Measurements from ENCODE around the gene CABP2. TPM values are rescaled to one million over a fixed set of nuclear protein-coding genes. Genes with fewer than 3 reads are reported as not detected.
"Not testable (repeated sequence)": the region's sequence is repeated elsewhere in the genome, so short reads cannot be mapped to it uniquely, and the experiment has no call there.

The CABP2 gene
- total RNA-seq, 2 experiments from 2014 or later = not detected

GRCh38 chr11:67514116-67514515 lies 9.1 kb downstream of the CABP2 start:
- peaks cover 19% of the 10 kb centered on the region for H3K27me3 Mint-ChIP-seq
- no peak overlapping the region for H3K27ac Mint-ChIP-seq
- no peak for DNase-seq
- peaks cover 5% of the 10 kb centered on the region for H3K4me1 Mint-ChIP-seq
- H3K4me3 Mint-ChIP-seq = no peak overlapping the region
- H3K9me3 Mint-ChIP-seq = no peaks in the 10 kb centered on the region
- no peaks in the 10 kb centered on the region for H3K36me3 Mint-ChIP-seq (ENCODE audit: low read depth)
- CTCF ChIA-PET = interaction anchor here (1.4 kb wide), 1 partner anchor 113 kb away, joined by 4 read pairs; the partner anchor contains the start of gene PPP1CA
- POLR2A ChIA-PET = no interaction called here

- peaks cover 20% of the 10 kb centered on the region for H3K4me1 Mint-ChIP-seq
- POLR2A ChIA-PET; DNase-seq; H3K9me3 Mint-ChIP-seq; H3K27ac Mint-ChIP-seq; H3K4me3 Mint-ChIP-seq; H3K36me3 Mint-ChIP-seq (ENCODE audit: low read depth); CTCF ChIA-PET: not testable (repeated sequence)
- peaks cover 19% of the 10 kb centered on the region for H3K27me3 Mint-ChIP-seq
Observed at GRCh38 chr11:67511558-67511957, 11.7 kb downstream of the CABP2 start.

- POLR2A ChIA-PET = no interaction called here
- DNase-seq = no peak
- peaks cover 11% of the 10 kb centered on the region for H3K36me3 Mint-ChIP-seq (ENCODE audit: low read depth)
- H3K4me1 Mint-ChIP-seq = peaks cover 32% of the 10 kb centered on the region
- H3K9me3 Mint-ChIP-seq = no peaks in the 10 kb centered on the region
- no peak overlapping the region for H3K4me3 Mint-ChIP-seq
- H3K27me3 Mint-ChIP-seq = peaks cover 19% of the 10 kb centered on the region
- H3K27ac Mint-ChIP-seq = no peak overlapping the region
- CTCF ChIA-PET = no interaction called here
Observed at GRCh38 chr11:67510023-67510345, 13.3 kb downstream of the CABP2 start.

GRCh38 chr11:67508486-67509121 lies 14.6 kb downstream of the CABP2 start:
- H3K27ac Mint-ChIP-seq = peak overlapping the region; percentile 92
- POLR2A ChIA-PET = no interaction called here
- peak overlapping the region; percentile 91 for H3K4me3 Mint-ChIP-seq
- peaks cover 13% of the 10 kb centered on the region for H3K27me3 Mint-ChIP-seq
- H3K9me3 Mint-ChIP-seq = no peaks in the 10 kb centered on the region
- DNase-seq = peak; percentile 99
- peaks cover 11% of the 10 kb centered on the region for H3K36me3 Mint-ChIP-seq (ENCODE audit: low read depth)
- CTCF ChIA-PET = interaction anchor here (1.0 to 1.2 kb wide), 3 partner anchors 67 to 151 kb away, joined by 3 read pairs; partner anchors contain the start of gene RAD9A
- peaks cover 37% of the 10 kb centered on the region for H3K4me1 Mint-ChIP-seq

- ChIA-PET CTCF (interaction anchor here (1.0 to 1.2 kb wide), 4 partner anchors 9 to 151 kb away, joined by 3 read pairs; partner anchors contain the start of gene RAD9A), POLR2A (no interaction called here)
- Mint-ChIP-seq H3K36me3 (ENCODE audit: low read depth) (peaks cover 13% of the 10 kb centered on the region), H3K4me1 (peaks cover 42% of the 10 kb centered on the region), H3K27me3 (peaks cover 11% of the 10 kb centered on the region), H3K4me3 (peak within 1 kb of the TSS; percentile 91), H3K27ac (peak within 1 kb of the TSS; percentile 92), H3K9me3 (no peaks in the 10 kb centered on the region)
- DNase-seq = peak; percentile 99
Observed at GRCh38 chr11:67507864-67508485, 15.3 kb downstream of the CABP2 start, which contains the start of gene CDK2AP2. CDK2AP2 (minus strand) TSS chr11:67508162; CDS start chr11:67508082, 80 bp downstream.

- CTCF ChIA-PET = interaction anchor here (1.0 to 1.2 kb wide), 3 partner anchors 8 to 150 kb away, joined by 3 read pairs; partner anchors contain the start of gene RAD9A
- Mint-ChIP-seq H3K9me3 (no peaks in the 10 kb centered on the region), H3K27me3 (peaks cover 9% of the 10 kb centered on the region), H3K4me1 (peaks cover 47% of the 10 kb centered on the region), H3K4me3 (peak overlapping the region; percentile 91), H3K36me3 (ENCODE audit: low read depth) (peaks cover 18% of the 10 kb centered on the region), H3K27ac (peak overlapping the region; percentile 92)
- POLR2A ChIA-PET = no interaction called here
- DNase-seq = no peak
Observed at GRCh38 chr11:67507242-67507863, 15.9 kb downstream of the CABP2 start.

GRCh38 chr11:67506426-67507051 lies 16.7 kb downstream of the CABP2 start:
- Mint-ChIP-seq H3K4me3 (peak overlapping the region; percentile 91), H3K9me3 (no peaks in the 10 kb centered on the region), H3K27me3 (peaks cover 9% of the 10 kb centered on the region), H3K4me1 (peaks cover 47% of the 10 kb centered on the region), H3K27ac (peak overlapping the region; percentile 93), H3K36me3 (ENCODE audit: low read depth) (peaks cover 21% of the 10 kb centered on the region)
- POLR2A ChIA-PET = no interaction called here
- no peak for DNase-seq
- CTCF ChIA-PET = interaction anchor here (1.2 to 1.5 kb wide), 3 partner anchors 16 to 39 kb away, joined by 3 to 7 read pairs (median 4); no protein-coding TSS in a partner anchor

GRCh38 chr11:67505605-67506396 lies 17.4 kb downstream of the CABP2 start:
- Mint-ChIP-seq H3K4me3 (peak overlapping the region; percentile 91), H3K27ac (peak overlapping the region; percentile 93), H3K36me3 (ENCODE audit: low read depth) (peaks cover 28% of the 10 kb centered on the region), H3K4me1 (peaks cover 52% of the 10 kb centered on the region), H3K27me3 (peaks cover 4% of the 10 kb centered on the region), H3K9me3 (no peaks in the 10 kb centered on the region)
- peak; percentile 90 for DNase-seq
- ChIA-PET CTCF (interaction anchor here (0.8 to 1.6 kb wide), 9 partner anchors 9 to 193 kb away, joined by 3 to 8 read pairs (median 4); partner anchors contain the start of gene PPP1CA), POLR2A (no interaction called here)

- ChIA-PET CTCF (interaction anchor here (0.8 to 1.6 kb wide), 9 partner anchors 9 to 192 kb away, joined by 3 to 8 read pairs (median 4); partner anchors contain the start of gene PPP1CA), POLR2A (no interaction called here)
- H3K4me1 Mint-ChIP-seq = peaks cover 59% of the 10 kb centered on the region
- DNase-seq = peak; percentile 74
- H3K27ac Mint-ChIP-seq = peak within 1 kb of the TSS; percentile 93
- H3K4me3 Mint-ChIP-seq = peak within 1 kb of the TSS; percentile 91
- H3K36me3 Mint-ChIP-seq (ENCODE audit: low read depth) = peaks cover 35% of the 10 kb centered on the region
- H3K27me3 Mint-ChIP-seq = no peaks in the 10 kb centered on the region
- no peaks in the 10 kb centered on the region for H3K9me3 Mint-ChIP-seq
Observed at GRCh38 chr11:67504950-67505581, 18.2 kb downstream of the CABP2 start, which contains the start of gene PITPNM1. PITPNM1 (minus strand) TSS chr11:67505363; CDS start chr11:67504180, 1,183 bp downstream.

GRCh38 chr11:67504005-67504949 lies 19.0 kb downstream of the CABP2 start:
- Mint-ChIP-seq H3K4me1 (peaks cover 55% of the 10 kb centered on the region), H3K27ac (peak overlapping the region; percentile 89), H3K27me3 (no peaks in the 10 kb centered on the region), H3K9me3 (no peaks in the 10 kb centered on the region), H3K4me3 (peak overlapping the region; percentile 91), H3K36me3 (ENCODE audit: low read depth) (peaks cover 38% of the 10 kb centered on the region)
- ChIA-PET CTCF (interaction anchor here (1.1 to 1.6 kb wide), 2 partner anchors 65 to 95 kb away, joined by 3 to 4 read pairs; no protein-coding TSS in a partner anchor), POLR2A (no interaction called here)
- peak; percentile 41 for DNase-seq

Measured in activated CD4-positive, alpha-beta T cell treated with anti-CD3 and anti-CD28 coated beads, Interleukin-2, amount 10 ng/mL, durations not matched to agents 7 days and 5 days (primary cell).